Trophoblast cell (in vitro differentiated cells and primary cell): ENCODE data around the gene CCR5.

Experiments used
- DNase-seq, 2 donors: peaks; one replicate each; pipeline ENCODE4 v3.0.0-alpha.2; 2016
- H2AFZ ChIP-seq: 2 replicates; pipeline ENCODE4 v1.6.1; 2013; ENCODE audit warnings: low read length, moderate library complexity, mild to moderate bottlenecking; ENCODE audit not compliant: insufficient read depth, poor library complexity
- H2AK5ac ChIP-seq: 2 replicates; pipeline ENCODE4 v1.6.1; 2013; ENCODE audit warnings: mild to moderate bottlenecking, low read length
- H2BK120ac ChIP-seq: 2 replicates; pipeline ENCODE4 v1.6.1; 2013; ENCODE audit warnings: low read length, mild to moderate bottlenecking, moderate library complexity; ENCODE audit not compliant: insufficient read depth, poor library complexity
- H2BK12ac ChIP-seq: 2 replicates; pipeline ENCODE4 v1.6.1; 2013; ENCODE audit warnings: mild to moderate bottlenecking, low read length, moderate library complexity
- H2BK5ac ChIP-seq: 2 replicates; pipeline ENCODE4 v1.6.1; 2013; ENCODE audit warnings: low read length, low read depth, moderate library complexity, mild to moderate bottlenecking; ENCODE audit not compliant: poor library complexity
- H3K14ac ChIP-seq: 2 replicates; pipeline ENCODE4 v1.6.1; 2013; ENCODE audit warnings: mild to moderate bottlenecking, low read length
- H3K18ac ChIP-seq: 2 replicates; pipeline ENCODE4 v1.6.1; 2013; ENCODE audit warnings: mild to moderate bottlenecking, low read length
- H3K23ac ChIP-seq: 2 replicates; pipeline ENCODE4 v1.6.1; 2013; ENCODE audit warnings: low read length
- H3K27ac ChIP-seq: 2 replicates; pipeline ENCODE4 v1.5.1; 2013; ENCODE audit warnings: low read depth, mild to moderate bottlenecking, inconsistent platforms, low read length, moderate library complexity
- H3K27me3 ChIP-seq: 2 replicates; pipeline ENCODE4 v1.6.1; 2013; ENCODE audit warnings: inconsistent platforms, mild to moderate bottlenecking, low read length, moderate library complexity; ENCODE audit not compliant: insufficient read depth
- H3K36me3 ChIP-seq, 2 experiments: 1 replicate in 1 of 2; 2 replicates in 1 of 2; pipeline ENCODE4 v1.6.1; 2013; ENCODE audit warnings: low read length in 2 of 2, mild to moderate bottlenecking in 2 of 2, moderate library complexity in 1 of 2; ENCODE audit not compliant: insufficient read depth in 2 of 2, control insufficient read depth in 1 of 2
- H3K4ac ChIP-seq: 2 replicates; pipeline ENCODE4 v1.6.1; 2013; ENCODE audit warnings: low read depth, mild to moderate bottlenecking, low read length, moderate library complexity
- H3K4me1 ChIP-seq, 2 experiments: 1 replicate in 1 of 2; 2 replicates in 1 of 2; pipeline ENCODE4 v1.6.1; 2013; ENCODE audit warnings: low read length in 2 of 2, mild to moderate bottlenecking in 2 of 2, moderate library complexity in 1 of 2; ENCODE audit not compliant: insufficient read depth in 2 of 2, control insufficient read depth in 1 of 2
- H3K4me2 ChIP-seq: 2 replicates; pipeline ENCODE4 v1.6.1; 2013; ENCODE audit warnings: inconsistent platforms, mild to moderate bottlenecking, low read length, moderate library complexity
- H3K4me3 ChIP-seq: 2 replicates; pipeline ENCODE4 v1.5.1; 2013; ENCODE audit warnings: mild to moderate bottlenecking, low read depth, low read length, inconsistent platforms
- H3K79me1 ChIP-seq: one replicate; pipeline ENCODE4 v1.6.1; 2013; ENCODE audit warnings: low read length
- H3K79me2 ChIP-seq: 2 replicates; pipeline ENCODE4 v1.6.1; 2013; ENCODE audit warnings: low read length, mild to moderate bottlenecking; ENCODE audit not compliant: control insufficient read depth, insufficient read depth, poor library complexity
- H3K9ac ChIP-seq: 2 replicates; pipeline ENCODE4 v1.6.1; 2013; ENCODE audit warnings: mild to moderate bottlenecking, low read length
- H3K9me3 ChIP-seq: 2 replicates; pipeline ENCODE4 v1.6.1; 2013; ENCODE audit warnings: low read depth, mild to moderate bottlenecking, control low read depth, inconsistent platforms, low read length; ENCODE audit not compliant: insufficient read depth
- H4K12ac ChIP-seq: 2 replicates; pipeline ENCODE4 v1.6.1; 2013; ENCODE audit warnings: low read depth, mild to moderate bottlenecking, low read length, moderate library complexity
- H4K8ac ChIP-seq: 2 replicates; pipeline ENCODE4 v1.6.1; 2013; ENCODE audit warnings: low read depth, mild to moderate bottlenecking, low read length, moderate library complexity
- H4K91ac ChIP-seq: one replicate; pipeline ENCODE4 v1.6.1; 2013; ENCODE audit warnings: low read depth, mild to moderate bottlenecking, low read length, moderate library complexity
- WGBS: extraction: QIAGEN DNeasy Blood & Tissue Kit; methylation state at CpG from one replicate; pipeline ENCODE4 v1.1.7; 2013; ENCODE audit warnings: missing lambda C conversion rate; ENCODE audit not compliant: insufficient read length, insufficient coverage; ENCODE audit errors: extremely low coverage; 5-methylcytosine and 5-hydroxymethylcytosine counted together

Gene CCR5

DNA sequence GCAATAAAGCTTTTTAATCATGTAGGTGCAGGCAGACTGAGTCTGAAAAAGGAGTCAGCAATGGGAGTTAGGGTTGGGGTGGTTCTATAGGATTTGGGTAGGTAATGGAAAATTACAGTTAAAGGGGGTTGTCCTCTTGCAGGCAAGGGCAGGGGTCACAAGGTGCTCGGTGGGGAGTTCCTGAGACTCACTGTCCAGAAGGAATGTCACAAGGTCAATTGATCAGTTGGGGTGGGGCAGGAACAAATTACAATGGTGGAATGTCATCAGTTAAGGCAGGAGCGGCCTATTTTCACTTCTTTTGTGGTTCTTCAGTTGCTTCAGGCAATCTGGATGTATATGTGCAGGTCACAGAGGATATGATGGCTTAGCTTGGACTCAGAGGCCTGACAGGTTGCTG, 22.3 kb downstream of the CCR5 start:
- peak overlapping the region; percentile 11 for H2BK120ac ChIP-seq
- WGBS = no CpG with 5 or more reads among the region's 2 CpGs
- H3K79me1 ChIP-seq = peaks cover 10% of the 10 kb centered on the region
- no peaks in the 10 kb centered on the region for H3K36me3 ChIP-seq
- H4K8ac ChIP-seq = no peak overlapping the region
- no peak overlapping the region for H3K4me3 ChIP-seq
- no peak overlapping the region for H3K4me2 ChIP-seq
- no peak overlapping the region for H3K9ac ChIP-seq
- H3K4ac ChIP-seq = no peak overlapping the region
- H3K4me1 ChIP-seq = peaks cover 22 to 25% of the 10 kb centered on the region in 2 experiments
- no peak overlapping the region for H4K12ac ChIP-seq
- no peak overlapping the region for H3K23ac ChIP-seq
- H3K9me3 ChIP-seq = no peaks in the 10 kb centered on the region
- no peak overlapping the region for H3K18ac ChIP-seq
- H2BK5ac ChIP-seq = peak overlapping the region; percentile 46
- peak overlapping the region; percentile 19 for H4K91ac ChIP-seq
- H3K79me2 ChIP-seq = no peaks in the 10 kb centered on the region
- H2BK12ac ChIP-seq = no peak overlapping the region
- no peak overlapping the region for H2AK5ac ChIP-seq
- no peak overlapping the region for H3K14ac ChIP-seq
- H3K27me3 ChIP-seq = no peaks in the 10 kb centered on the region
- DNase-seq = no peak
- no peak overlapping the region for H2AFZ ChIP-seq
- H3K27ac ChIP-seq = no peak overlapping the region

DNA sequence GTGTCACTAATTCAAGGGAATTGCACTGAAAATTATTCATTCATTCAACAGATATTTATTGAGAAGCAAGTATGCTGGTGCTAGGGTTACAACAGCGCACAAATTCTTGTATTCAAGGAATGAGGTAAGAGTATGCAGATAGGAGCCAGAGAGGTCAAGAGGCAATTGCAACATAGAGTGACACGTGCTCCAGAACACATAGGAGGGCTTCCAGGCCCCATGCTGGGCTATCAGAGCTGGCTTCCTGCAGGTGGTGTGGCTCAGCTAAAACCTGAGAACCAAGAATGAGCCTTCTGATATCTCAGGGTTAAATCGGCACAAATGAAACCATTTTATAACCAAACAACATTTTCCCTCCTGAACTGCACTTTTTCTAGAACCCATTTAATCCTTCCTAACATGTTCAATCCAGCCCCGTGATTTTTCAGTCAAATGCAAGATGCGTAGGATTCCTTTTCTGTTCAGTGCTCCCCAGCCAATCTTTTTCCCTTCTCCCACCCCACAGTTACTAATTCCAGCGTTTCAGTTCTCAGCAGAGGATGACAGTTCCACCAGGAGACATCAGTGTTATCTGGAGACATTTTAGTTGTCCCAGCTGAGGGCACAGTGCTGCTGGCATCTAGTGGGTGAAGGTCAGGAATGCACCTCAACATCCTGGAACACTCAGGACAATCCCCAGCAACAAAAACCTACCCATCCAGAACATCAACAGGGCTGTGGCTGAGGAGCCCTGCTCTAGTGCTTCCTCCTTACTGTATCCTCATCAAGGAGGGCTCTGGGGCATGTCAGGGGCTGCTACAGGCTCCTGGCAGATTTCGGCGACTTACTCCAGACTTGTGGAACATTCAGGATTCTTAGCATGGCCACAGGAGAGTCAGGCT, 23.0 kb downstream of the CCR5 start:
- no peak overlapping the region for H2BK5ac ChIP-seq
- H3K27me3 ChIP-seq = no peaks in the 10 kb centered on the region
- peak; percentile 85 to 95 for DNase-seq
- peak overlapping the region; percentile 48 for H2BK120ac ChIP-seq
- H2AFZ ChIP-seq = no peak overlapping the region
- H3K79me2 ChIP-seq = no peaks in the 10 kb centered on the region
- peak overlapping the region; percentile 72 for H4K91ac ChIP-seq
- peaks cover 22 to 25% of the 10 kb centered on the region in 2 experiments for H3K4me1 ChIP-seq
- H3K27ac ChIP-seq = no peak overlapping the region
- H3K18ac ChIP-seq = no peak overlapping the region
- H3K79me1 ChIP-seq = peaks cover 10% of the 10 kb centered on the region
- no peak overlapping the region for H4K8ac ChIP-seq
- no peak overlapping the region for H2AK5ac ChIP-seq
- H2BK12ac ChIP-seq = peak overlapping the region; percentile 20
- no peak overlapping the region for H3K4ac ChIP-seq
- WGBS = no CpG with 5 or more reads among the region's 8 CpGs
- no peak overlapping the region for H3K23ac ChIP-seq
- H3K14ac ChIP-seq = no peak overlapping the region
- H3K4me2 ChIP-seq = no peak overlapping the region
- H3K9ac ChIP-seq = no peak overlapping the region
- no peaks in the 10 kb centered on the region for H3K9me3 ChIP-seq
- no peak overlapping the region for H3K4me3 ChIP-seq
- H4K12ac ChIP-seq = no peak overlapping the region
- no peaks in the 10 kb centered on the region for H3K36me3 ChIP-seq

DNA sequence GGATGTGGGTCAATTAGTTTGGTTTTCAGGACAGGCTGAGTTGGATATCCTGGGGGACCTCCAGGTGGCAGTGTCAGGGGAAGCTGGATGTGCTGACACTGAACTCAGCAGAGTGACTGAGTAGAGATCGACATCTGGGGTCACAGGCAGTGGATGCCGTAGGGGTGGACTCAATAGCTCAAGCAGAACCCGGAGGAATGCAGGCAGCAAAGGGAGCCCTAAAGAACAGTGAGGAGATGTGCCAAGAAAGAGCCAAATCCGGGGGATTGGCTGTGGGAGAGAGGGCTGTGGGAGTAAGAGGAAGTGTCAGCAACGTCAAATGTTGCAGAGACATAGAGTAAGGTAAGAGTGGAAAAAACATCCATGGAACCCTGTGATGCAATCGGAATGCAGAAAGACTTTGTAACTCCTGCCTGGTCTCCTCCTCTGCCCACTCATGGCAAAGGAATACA, 24.5 kb downstream of the CCR5 start:
- WGBS = no CpG with 5 or more reads among the region's 6 CpGs
- peak; percentile 85 to 93 for DNase-seq
- H4K12ac ChIP-seq = no peak overlapping the region

DNA sequence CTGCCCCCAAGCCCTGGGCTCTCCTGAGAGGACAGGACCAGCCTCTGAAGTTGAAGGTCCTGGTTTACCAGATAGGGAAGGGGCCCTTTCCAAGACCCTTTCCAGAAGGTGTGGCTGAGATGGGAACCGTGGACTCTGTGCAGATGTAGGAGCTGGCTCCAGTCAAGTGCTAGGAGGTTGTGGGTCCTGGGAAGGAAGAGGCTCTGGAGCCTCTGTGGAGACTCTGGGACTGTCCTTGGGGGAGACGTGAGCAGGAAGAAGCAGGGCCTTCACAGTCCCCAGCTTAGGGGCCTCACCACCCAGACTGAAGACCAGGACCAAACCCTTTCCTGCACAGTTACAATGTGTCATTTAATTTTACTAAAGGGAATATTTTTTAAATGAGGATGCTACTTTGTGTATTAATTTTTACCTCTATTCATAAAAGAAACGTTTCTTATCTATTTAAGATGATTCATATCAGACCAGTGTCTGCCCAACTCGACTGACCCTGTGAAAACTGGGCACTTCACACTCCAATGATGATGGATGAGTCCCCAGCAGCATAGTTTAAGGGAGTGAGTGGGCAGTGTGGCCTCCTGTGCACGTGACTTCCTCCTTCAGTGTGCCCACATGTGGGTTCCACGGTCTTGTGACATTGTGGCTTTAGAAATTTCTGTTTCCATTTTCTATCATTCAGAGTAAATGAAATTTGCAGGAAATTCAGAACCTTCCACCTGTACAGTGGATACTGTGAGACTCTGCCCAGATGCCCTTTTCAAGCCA, 25.2 kb downstream of the CCR5 start:
- H3K27me3 ChIP-seq = no peaks in the 10 kb centered on the region
- H2BK120ac ChIP-seq = no peak overlapping the region
- no peak overlapping the region for H4K12ac ChIP-seq
- DNase-seq = peak in 1 of 2 donors; percentile 33
- no peak overlapping the region for H2AK5ac ChIP-seq
- peak overlapping the region; percentile 33 for H2BK12ac ChIP-seq
- no peak overlapping the region for H2AFZ ChIP-seq
- peaks cover 22 to 25% of the 10 kb centered on the region in 2 experiments for H3K4me1 ChIP-seq
- no peak overlapping the region for H3K4me3 ChIP-seq
- H3K14ac ChIP-seq = no peak overlapping the region
- no peak overlapping the region for H3K18ac ChIP-seq
- H3K4me2 ChIP-seq = no peak overlapping the region
- H3K27ac ChIP-seq = no peak overlapping the region
- WGBS = no CpG with 5 or more reads among the region's 6 CpGs
- H3K79me2 ChIP-seq = no peaks in the 10 kb centered on the region
- peaks cover 10% of the 10 kb centered on the region for H3K79me1 ChIP-seq
- H4K91ac ChIP-seq = peak overlapping the region; percentile 15
- no peak overlapping the region for H2BK5ac ChIP-seq
- no peak overlapping the region for H3K4ac ChIP-seq
- H3K9ac ChIP-seq = no peak overlapping the region
- H3K36me3 ChIP-seq = no peaks in the 10 kb centered on the region
- no peak overlapping the region for H3K23ac ChIP-seq
- H4K8ac ChIP-seq = no peak overlapping the region
- no peaks in the 10 kb centered on the region for H3K9me3 ChIP-seq

More for the DNA sequence above, 24.5 kb downstream of the CCR5 start:
- no peak overlapping the region for H2AFZ ChIP-seq
- H3K79me2 ChIP-seq = no peaks in the 10 kb centered on the region
- no peak overlapping the region for H3K9ac ChIP-seq
- H3K36me3 ChIP-seq = no peaks in the 10 kb centered on the region
- no peaks in the 10 kb centered on the region for H3K9me3 ChIP-seq
- no peak overlapping the region for H3K4me2 ChIP-seq
- H2AK5ac ChIP-seq = no peak overlapping the region
- H3K4me1 ChIP-seq = peaks cover 22 to 25% of the 10 kb centered on the region in 2 experiments
- H2BK12ac ChIP-seq = no peak overlapping the region
- H3K27ac ChIP-seq = no peak overlapping the region
- no peaks in the 10 kb centered on the region for H3K27me3 ChIP-seq
- H3K79me1 ChIP-seq = peaks cover 10% of the 10 kb centered on the region
- peak overlapping the region; percentile 5 for H3K18ac ChIP-seq
- H3K4me3 ChIP-seq = no peak overlapping the region
- H3K14ac ChIP-seq = peak overlapping the region; percentile 2
- peak overlapping the region; percentile 26 for H4K91ac ChIP-seq
- H2BK5ac ChIP-seq = no peak overlapping the region
- no peak overlapping the region for H4K8ac ChIP-seq
- no peak overlapping the region for H3K23ac ChIP-seq
- H2BK120ac ChIP-seq = no peak overlapping the region
- H3K4ac ChIP-seq = no peak overlapping the region
